GM19240 (cell line): ENCODE results near the gene CCDC127.

ENCODE experiments used
- DNase-seq: peaks from one replicate; pipeline ENCODE4 v3.0.0; 2011; ENCODE audit warnings: low spot score; ENCODE audit not compliant: insufficient read length

Gene CCDC127

GRCh38 chr5:190366-191035 is 27.5 kb downstream of the CCDC127 start:
- no peak for DNase-seq

GRCh38 chr5:189976-190365 is 28.0 kb downstream of the CCDC127 start:
- DNase-seq: no peak

GRCh38 chr5:189486-189885 is 28.5 kb downstream of the CCDC127 start:
- no peak for DNase-seq

- peak; percentile 98 for DNase-seq
Observed at GRCh38 chr5:188488-189481, 29.2 kb downstream of the CCDC127 start.

GRCh38 chr5:187617-188451 is 30.1 kb downstream of the CCDC127 start:
- no peak for DNase-seq

GRCh38 chr5:187042-187431 is 30.9 kb downstream of the CCDC127 start:
- DNase-seq: no peak

GRCh38 chr5:186091-187041 is 31.6 kb downstream of the CCDC127 start:
- DNase-seq: no peak

GRCh38 chr5:185095-186070 is 32.6 kb downstream of the CCDC127 start:
- DNase-seq: no peak

- DNase-seq: no peak
Observed at GRCh38 chr5:184471-184870, 33.5 kb downstream of the CCDC127 start.

- no peak for DNase-seq
Observed at GRCh38 chr5:182126-182525, 35.8 kb downstream of the CCDC127 start.

GRCh38 chr5:181566-181965 is 36.4 kb downstream of the CCDC127 start:
- DNase-seq: no peak

- no peak for DNase-seq
Observed at GRCh38 chr5:181160-181559, 36.8 kb downstream of the CCDC127 start.

GRCh38 chr5:180286-180918 is 37.6 kb downstream of the CCDC127 start:
- DNase-seq: no peak

GRCh38 chr5:179401-179800 is 38.6 kb downstream of the CCDC127 start:
- DNase-seq: no peak

- no peak for DNase-seq
Observed at GRCh38 chr5:178110-178509, 39.8 kb downstream of the CCDC127 start.

- no peak for DNase-seq
Observed at GRCh38 chr5:176296-176823, 41.6 kb downstream of the CCDC127 start.

GRCh38 chr5:174876-175465 is 43.0 kb downstream of the CCDC127 start:
- no peak for DNase-seq

- no peak for DNase-seq
Observed at GRCh38 chr5:174291-174600, 43.7 kb downstream of the CCDC127 start.
